Measurements from ENCODE around the gene ANXA8L1. TPM values are rescaled to one million over a fixed set of nuclear protein-coding genes. Genes with fewer than 3 reads are reported as not detected.
"Not testable (repeated sequence)": the region's sequence is repeated elsewhere in the genome, so short reads cannot be mapped to it uniquely, and the experiment has no call there.

ANXA8L1 gene
- total RNA-seq, 3 donors from 2014 or later: 0.48 to 55.2 (median 6.6) TPM

DNA sequence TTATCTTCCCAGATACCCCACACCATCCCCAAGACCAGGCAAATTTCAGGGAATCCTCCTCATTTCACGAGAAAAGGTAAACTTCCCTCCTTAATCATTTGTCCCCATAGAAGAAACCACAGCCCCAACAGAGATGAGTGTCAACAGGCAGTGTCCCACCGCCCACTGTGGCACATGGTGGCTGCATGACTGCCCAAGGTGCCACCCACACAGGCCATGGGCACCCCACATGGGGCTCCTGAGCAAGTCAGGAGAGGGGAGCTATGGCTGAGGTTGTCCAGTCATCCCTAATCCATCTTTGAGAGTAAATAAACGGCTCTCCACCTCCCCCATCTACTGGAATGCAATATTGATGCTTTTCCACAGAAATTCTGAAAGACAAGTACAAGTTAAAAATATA is 44.7 kb upstream of the ANXA8L1 start:
- no peak overlapping the region for H3K4me3 ChIP-seq
- H3K27me3 ChIP-seq: no peaks in the 10 kb centered on the region
- TF ChIP-seq POLR2AphosphoS5 (IDR thresholded peaks at IDR 0.05) (no peak), POLR2A (IDR thresholded peaks at IDR 0.05) (no peak)
- TF ChIP-seq, protein P1, sequence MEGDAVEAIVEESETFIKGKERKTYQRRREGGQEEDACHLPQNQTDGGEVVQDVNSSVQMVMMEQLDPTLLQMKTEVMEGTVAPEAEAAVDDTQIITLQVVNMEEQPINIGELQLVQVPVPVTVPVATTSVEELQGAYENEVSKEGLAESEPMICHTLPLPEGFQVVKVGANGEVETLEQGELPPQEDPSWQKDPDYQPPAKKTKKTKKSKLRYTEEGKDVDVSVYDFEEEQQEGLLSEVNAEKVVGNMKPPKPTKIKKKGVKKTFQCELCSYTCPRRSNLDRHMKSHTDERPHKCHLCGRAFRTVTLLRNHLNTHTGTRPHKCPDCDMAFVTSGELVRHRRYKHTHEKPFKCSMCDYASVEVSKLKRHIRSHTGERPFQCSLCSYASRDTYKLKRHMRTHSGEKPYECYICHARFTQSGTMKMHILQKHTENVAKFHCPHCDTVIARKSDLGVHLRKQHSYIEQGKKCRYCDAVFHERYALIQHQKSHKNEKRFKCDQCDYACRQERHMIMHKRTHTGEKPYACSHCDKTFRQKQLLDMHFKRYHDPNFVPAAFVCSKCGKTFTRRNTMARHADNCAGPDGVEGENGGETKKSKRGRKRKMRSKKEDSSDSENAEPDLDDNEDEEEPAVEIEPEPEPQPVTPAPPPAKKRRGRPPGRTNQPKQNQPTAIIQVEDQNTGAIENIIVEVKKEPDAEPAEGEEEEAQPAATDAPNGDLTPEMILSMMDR (IDR thresholded peaks at IDR 0.05): no peak
- no peaks in the 10 kb centered on the region for H3K9me3 ChIP-seq
- no peak overlapping the region for H3K27ac ChIP-seq
- H3K4me1 ChIP-seq: no peaks in the 10 kb centered on the region
- H3K36me3 ChIP-seq: no peaks in the 10 kb centered on the region
- intact Hi-C loops (cut with DNase I; ENCODE audit: low total_unique reads): no loop called here
- no peak for DNase-seq (ENCODE audit: low spot score in 2 of 2)

DNA sequence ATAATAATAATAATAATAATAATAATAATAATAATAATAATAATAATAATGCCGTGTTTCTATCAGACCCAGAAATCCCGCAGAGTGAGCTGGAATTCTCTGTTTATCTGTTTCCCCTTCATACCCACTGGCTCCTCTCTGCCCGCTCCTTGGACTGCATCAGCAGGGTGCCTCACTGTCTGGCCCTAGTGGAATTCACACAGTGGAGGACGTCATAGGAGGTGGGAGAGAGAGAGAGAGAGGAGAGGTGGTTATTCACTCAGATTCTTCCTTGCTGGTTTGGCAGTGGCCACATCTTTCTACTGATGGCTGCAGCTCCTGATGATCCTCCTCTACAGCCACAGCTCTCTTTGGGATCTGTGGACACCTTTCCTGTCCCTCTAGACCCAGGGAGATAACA is 10.1 kb upstream of the ANXA8L1 start:
- not testable (repeated sequence) for H3K4me3 ChIP-seq

DNA sequence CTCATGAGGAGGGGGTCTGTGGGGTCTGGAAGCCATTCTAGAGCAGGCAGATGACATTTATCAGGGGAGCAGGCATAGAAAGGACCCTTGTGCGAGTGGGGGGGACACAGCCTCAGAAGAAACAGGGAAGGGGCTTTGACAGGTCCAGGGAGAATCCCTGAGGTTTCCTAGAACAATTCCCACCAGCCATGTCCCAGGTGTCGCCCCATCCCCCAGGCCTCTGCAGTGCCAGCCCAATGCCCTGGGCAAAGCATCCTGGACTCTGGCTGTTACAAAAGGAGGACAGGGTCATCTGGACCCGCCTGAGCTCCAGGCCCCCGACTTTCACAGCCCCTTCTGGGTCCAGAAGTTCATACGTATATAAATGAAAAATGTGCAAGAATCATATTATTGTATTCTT is 8.4 kb upstream of the ANXA8L1 start:
- intact Hi-C loops (cut with DNase I; ENCODE audit: low total_unique reads); H3K4me1 ChIP-seq; H3K27me3 ChIP-seq; H3K36me3 ChIP-seq; H3K4me3 ChIP-seq; H3K9me3 ChIP-seq; H3K27ac ChIP-seq: not testable (repeated sequence)
- DNase-seq (ENCODE audit: low spot score in 2 of 2): peak in 1 of 2 donors; percentile 12

More for the DNA sequence above, 10.1 kb upstream of the ANXA8L1 start:
- H3K4me1 ChIP-seq; H3K27me3 ChIP-seq; H3K27ac ChIP-seq; H3K36me3 ChIP-seq; H3K9me3 ChIP-seq; intact Hi-C loops (cut with DNase I; ENCODE audit: low total_unique reads); DNase-seq (ENCODE audit: low spot score in 2 of 2): not testable (repeated sequence)

DNA sequence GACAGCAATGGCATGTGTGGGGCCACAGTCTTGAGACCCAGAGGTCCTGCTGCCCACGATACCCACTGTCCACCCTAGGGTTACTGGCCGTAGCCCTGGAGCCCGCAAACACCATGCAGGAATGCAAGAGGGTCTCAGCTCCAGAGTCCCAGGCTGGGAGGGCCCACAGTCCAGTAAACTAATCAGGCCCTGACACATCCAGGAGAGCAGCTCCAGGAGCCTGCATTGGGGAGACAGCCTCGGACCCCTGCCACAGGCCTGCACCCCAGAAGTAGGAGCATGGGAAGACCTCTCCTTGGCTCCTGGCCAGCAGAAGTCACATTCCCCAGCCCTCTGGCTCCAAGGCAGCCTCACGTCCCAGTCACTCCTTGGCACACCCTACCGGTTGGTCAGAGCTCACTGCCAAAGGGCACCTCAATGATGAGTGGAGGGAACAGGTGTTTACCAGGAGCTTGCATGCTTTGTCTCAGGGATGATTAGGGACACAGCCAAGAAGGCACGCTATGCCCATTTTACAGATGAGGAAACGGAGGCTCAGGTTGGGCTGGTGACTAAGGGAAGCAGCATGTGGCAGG is 7.8 kb upstream of the ANXA8L1 start:
- peak overlapping the region; percentile 9 to 40 for H3K27ac ChIP-seq
- H3K27me3 ChIP-seq; H3K4me1 ChIP-seq; H3K4me3 ChIP-seq; H3K36me3 ChIP-seq; intact Hi-C loops (cut with DNase I; ENCODE audit: low total_unique reads); H3K9me3 ChIP-seq: not testable (repeated sequence)
- peak in 1 of 2 donors; percentile 45 for DNase-seq (ENCODE audit: low spot score in 2 of 2)

- intact Hi-C loops (cut with DNase I; ENCODE audit: low total_unique reads); DNase-seq (ENCODE audit: low spot score in 2 of 2); H3K9me3 ChIP-seq; H3K4me1 ChIP-seq; H3K27me3 ChIP-seq; H3K36me3 ChIP-seq; H3K27ac ChIP-seq; H3K4me3 ChIP-seq: not testable (repeated sequence)
Measured at GRCh38 chr10:46368956-46369355, 6.6 kb upstream of the ANXA8L1 start.

DNA sequence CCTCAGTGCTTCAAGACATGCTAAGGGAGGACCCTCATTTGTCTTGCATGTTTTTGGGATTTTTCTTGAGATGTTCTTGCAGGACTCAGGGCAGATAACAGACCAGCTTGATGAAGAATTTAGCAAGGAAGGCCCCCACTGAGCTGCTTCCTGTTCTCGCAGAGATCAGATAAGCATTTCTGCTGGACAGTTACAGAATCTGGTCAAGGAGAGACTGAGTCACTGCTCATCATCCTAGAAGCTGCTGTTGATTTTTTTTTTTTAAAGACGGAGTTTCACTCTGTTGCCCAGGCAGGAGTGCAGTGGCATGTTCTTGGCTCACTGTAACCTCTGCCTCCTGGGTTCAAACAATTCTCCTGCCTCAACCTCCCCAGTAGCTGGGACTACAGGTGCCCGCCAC is 1.2 kb upstream of the ANXA8L1 start:
- DNase-seq (ENCODE audit: low spot score in 2 of 2); H3K27ac ChIP-seq; H3K9me3 ChIP-seq; H3K4me3 ChIP-seq; H3K27me3 ChIP-seq; H3K36me3 ChIP-seq; intact Hi-C loops (cut with DNase I; ENCODE audit: low total_unique reads); H3K4me1 ChIP-seq: not testable (repeated sequence)

GRCh38 chr10:46377022-46377421 is 1.4 kb downstream of the ANXA8L1 start:
- H3K27ac ChIP-seq; H3K9me3 ChIP-seq; H3K4me3 ChIP-seq; intact Hi-C loops (cut with DNase I; ENCODE audit: low total_unique reads); DNase-seq (ENCODE audit: low spot score in 2 of 2); H3K27me3 ChIP-seq; H3K4me1 ChIP-seq; H3K36me3 ChIP-seq: not testable (repeated sequence)

GRCh38 chr10:46377651-46378050 is 2.1 kb downstream of the ANXA8L1 start:
- DNase-seq (ENCODE audit: low spot score in 2 of 2); H3K9me3 ChIP-seq; H3K36me3 ChIP-seq; H3K4me3 ChIP-seq; H3K4me1 ChIP-seq; H3K27me3 ChIP-seq; intact Hi-C loops (cut with DNase I; ENCODE audit: low total_unique reads); H3K27ac ChIP-seq: not testable (repeated sequence)

DNA sequence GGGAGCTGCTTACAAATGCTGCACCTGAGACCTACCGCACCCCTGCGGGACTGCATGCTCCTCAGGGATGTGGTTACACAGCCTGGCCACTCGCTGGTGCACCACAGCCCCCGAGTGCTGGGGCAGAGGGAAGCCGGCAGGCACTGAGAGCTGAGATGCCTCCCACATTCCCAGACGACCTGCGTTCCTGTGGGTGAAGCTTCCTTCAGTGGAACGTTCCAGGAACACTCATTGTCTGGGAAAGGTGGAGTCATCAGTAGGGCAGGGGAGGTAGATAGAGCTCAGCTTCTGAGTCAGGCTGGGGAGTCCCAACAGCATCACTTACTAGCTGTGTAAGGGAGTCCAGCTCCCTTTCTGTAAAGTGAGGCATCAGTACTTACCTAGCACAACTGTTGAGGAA is 2.5 kb downstream of the ANXA8L1 start:
- H3K27me3 ChIP-seq; H3K9me3 ChIP-seq; DNase-seq (ENCODE audit: low spot score in 2 of 2); H3K4me3 ChIP-seq; H3K36me3 ChIP-seq; H3K4me1 ChIP-seq; intact Hi-C loops (cut with DNase I; ENCODE audit: low total_unique reads); H3K27ac ChIP-seq: not testable (repeated sequence)

- H3K27ac ChIP-seq; H3K4me1 ChIP-seq; intact Hi-C loops (cut with DNase I; ENCODE audit: low total_unique reads); DNase-seq (ENCODE audit: low spot score in 2 of 2); H3K36me3 ChIP-seq; H3K27me3 ChIP-seq; H3K9me3 ChIP-seq; H3K4me3 ChIP-seq: not testable (repeated sequence)
Measured at GRCh38 chr10:46379233-46379848, 3.8 kb downstream of the ANXA8L1 start.

DNA sequence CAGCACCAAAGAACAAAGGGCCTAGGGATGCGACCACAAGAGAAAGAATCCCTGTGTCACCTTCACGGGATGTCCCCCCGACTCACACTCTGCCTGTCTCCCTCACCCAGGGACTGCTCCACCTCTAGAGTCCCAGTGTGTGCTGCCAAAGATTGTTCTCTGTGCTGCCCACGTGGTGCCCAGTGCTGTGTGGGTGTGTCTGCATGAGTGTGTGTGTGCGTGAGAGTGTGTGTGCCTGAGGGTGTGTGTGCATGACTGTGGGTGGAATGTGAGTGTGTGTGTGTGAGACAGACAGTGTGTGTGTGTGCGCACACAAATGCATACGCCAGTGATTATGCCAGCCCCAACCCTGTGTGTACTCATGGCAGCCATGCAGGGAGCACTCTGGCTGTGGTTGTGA is 10.3 kb downstream of the ANXA8L1 start:
- H3K9me3 ChIP-seq; DNase-seq (ENCODE audit: low spot score in 2 of 2); H3K27me3 ChIP-seq; H3K4me1 ChIP-seq; H3K27ac ChIP-seq; H3K4me3 ChIP-seq; intact Hi-C loops (cut with DNase I; ENCODE audit: low total_unique reads); H3K36me3 ChIP-seq: not testable (repeated sequence)

GRCh38 chr10:46386694-46387093 is 11.1 kb downstream of the ANXA8L1 start:
- H3K27ac ChIP-seq; H3K36me3 ChIP-seq; H3K4me3 ChIP-seq; intact Hi-C loops (cut with DNase I; ENCODE audit: low total_unique reads); DNase-seq (ENCODE audit: low spot score in 2 of 2); H3K4me1 ChIP-seq; H3K9me3 ChIP-seq; H3K27me3 ChIP-seq: not testable (repeated sequence)
